Liver (tissue), 9 donors: ENCODE data around the gene PPP1R9A. TPM values are rescaled to one million over a fixed set of nuclear protein-coding genes. Genes with fewer than 3 reads are reported as not detected.

Source experiments
- DNase-seq: peaks from one replicate; pipeline ENCODE4 v3.0.0-alpha.2; 2017; ENCODE audit warnings: low spot score
- H3K27ac ChIP-seq, 2 donors: one replicate each; pipeline ENCODE4 v1.7.0; 2013; ENCODE audit warnings: inconsistent platforms in 2 of 2, low read length in 2 of 2, control low read depth in 1 of 2, low read depth in 1 of 2, mild to moderate bottlenecking in 1 of 2
- H3K27me3 ChIP-seq, 4 donors: one replicate each; pipeline versions ENCODE4 v1.6.1 to v1.7.0; 2013; ENCODE audit warnings: low read length in 3 of 4, inconsistent platforms in 1 of 4, mild to moderate bottlenecking in 1 of 4, moderate library complexity in 1 of 4; ENCODE audit not compliant: control insufficient read depth in 4 of 4, insufficient read depth in 4 of 4
- H3K36me3 ChIP-seq, 4 donors: one replicate each; pipeline versions ENCODE4 v1.6.1 to v1.7.0; 2013; ENCODE audit warnings: low read length in 3 of 4, mild to moderate bottlenecking in 3 of 4, low read depth in 1 of 4, moderate library complexity in 1 of 4; ENCODE audit not compliant: control insufficient read depth in 4 of 4, insufficient read depth in 3 of 4
- H3K4me1 ChIP-seq, 4 donors: one replicate each; pipeline versions ENCODE4 v1.6.1 to v1.7.0; 2013; ENCODE audit warnings: low read length in 3 of 4, mild to moderate bottlenecking in 3 of 4, moderate library complexity in 1 of 4; ENCODE audit not compliant: control insufficient read depth in 4 of 4, insufficient read depth in 4 of 4
- H3K4me3 ChIP-seq, 3 donors: one replicate each; pipeline versions ENCODE4 v1.6.1 to v1.7.0; 2013; ENCODE audit warnings: low read length in 3 of 3, control low read depth in 1 of 3, low read depth in 1 of 3, mild to moderate bottlenecking in 1 of 3
- H3K9ac ChIP-seq, 2 donors: one replicate each; pipeline ENCODE4 v1.7.0; 2013; ENCODE audit warnings: low read length in 2 of 2, mild to moderate bottlenecking in 2 of 2, moderate library complexity in 2 of 2, control low read depth in 1 of 2, low read depth in 1 of 2
- H3K9me3 ChIP-seq, 4 donors: one replicate each; pipeline versions ENCODE4 v1.6.1 to v1.7.0; 2013; ENCODE audit warnings: low read length in 3 of 4; ENCODE audit not compliant: control insufficient read depth in 4 of 4
- ATF3 ChIP-seq: IDR thresholded peaks from 2 replicates; pipeline ENCODE4 v1.6.1; 2016; ENCODE audit warnings: antibody characterized with exemption
- CTCF ChIP-seq: fragments of 150-350 bp; IDR thresholded peaks from 2 replicates; pipeline ENCODE4 v1.5.1; 2017; ENCODE audit warnings: improper control_type of control experiment, low read depth, low read length; ENCODE audit not compliant: missing input control
- EGR1 ChIP-seq, 2 donors: IDR thresholded peaks; 2 replicates each; pipeline ENCODE4 v1.6.1; 2016 to 2018; ENCODE audit warnings: antibody characterized with exemption in 2 of 2, low read depth in 2 of 2
- FOXA1 ChIP-seq: IDR thresholded peaks from 2 replicates; pipeline ENCODE4 v1.6.1; 2016; ENCODE audit warnings: antibody characterized with exemption
- FOXA2 ChIP-seq: IDR thresholded peaks from 2 replicates; pipeline ENCODE4 v1.6.1; 2016; ENCODE audit warnings: antibody characterized with exemption
- GABPA ChIP-seq, 2 donors: IDR thresholded peaks in 1 of 2; conservative IDR thresholded peaks in 1 of 2; 2 replicates each; pipeline ENCODE4 v1.6.1; 2016; ENCODE audit warnings: antibody characterized with exemption in 2 of 2, mild to moderate bottlenecking in 1 of 2, moderate library complexity in 1 of 2
- HNF4G ChIP-seq: IDR thresholded peaks from 2 replicates; pipeline ENCODE4 v1.6.1; 2016; ENCODE audit warnings: antibody characterized with exemption
- JUND ChIP-seq, 2 donors: IDR thresholded peaks; 2 replicates each; pipeline ENCODE4 v1.6.1; 2016; ENCODE audit warnings: antibody characterized with exemption in 2 of 2
- MAX ChIP-seq: IDR thresholded peaks from 2 replicates; pipeline ENCODE4 v1.6.1; 2016; ENCODE audit warnings: antibody characterized with exemption
- NR2F2 ChIP-seq: IDR thresholded peaks from 2 replicates; pipeline ENCODE4 v1.6.1; 2016; ENCODE audit warnings: antibody characterized with exemption
- RAD21 ChIP-seq, 2 donors: IDR thresholded peaks; 2 replicates each; pipeline ENCODE4 v1.6.1; 2016; ENCODE audit warnings: antibody characterized with exemption in 2 of 2, mild to moderate bottlenecking in 2 of 2
- REST ChIP-seq: IDR thresholded peaks from 2 replicates; pipeline ENCODE4 v1.6.1; 2016; ENCODE audit warnings: antibody characterized with exemption, mild to moderate bottlenecking
- RXRA ChIP-seq, 2 donors: IDR thresholded peaks; 2 replicates each; pipeline ENCODE4 v1.6.1; 2017 to 2018; ENCODE audit warnings: antibody characterized with exemption in 2 of 2, mild to moderate bottlenecking in 1 of 2
- SP1 ChIP-seq: IDR thresholded peaks from 2 replicates; pipeline ENCODE4 v1.6.1; 2018; ENCODE audit warnings: antibody characterized with exemption, mild to moderate bottlenecking
- TAF1 ChIP-seq: conservative IDR thresholded peaks from 2 replicates; pipeline ENCODE4 v1.6.1; 2016; ENCODE audit warnings: antibody characterized with exemption, mild to moderate bottlenecking
- YY1 ChIP-seq: IDR thresholded peaks from 2 replicates; pipeline ENCODE4 v1.6.1; 2016; ENCODE audit warnings: antibody characterized with exemption, mild to moderate bottlenecking
- WGBS: extraction: QIAGEN DNeasy Blood & Tissue Kit; methylation state at CpG from one replicate; pipeline ENCODE4 v1.1.7; 2013; 5-methylcytosine and 5-hydroxymethylcytosine counted together
- polyA plus RNA-seq, 2 donors: library from polyadenylated mRNA; stranded (reverse) in 1 of 2; unstranded in 1 of 2; fragments of 200-250 nt in 1 of 2; fragments of >200 nt in 1 of 2; fragmentation: Nextera tagmentation in 1 of 2; extraction: Ambion mirVana in 1 of 2; gene quantifications; one replicate each; pipeline versions ENCODE4 v1.2.1 to v1.2.3, GENCODE V29; 2013 to 2015
- total RNA-seq, 2 donors: library from RNA; depleted of rRNA; stranded (reverse); fragments of >200 nt; gene quantifications; one replicate each; pipeline ENCODE4 v1.2.3, GENCODE V29; 2014
- donor health status: healthy.
- donor health status: healthy.
- donor health status: healthy.
- donor health status: healthy.
- donor health status: healthy.

Gene PPP1R9A
- total and polyA plus RNA-seq, 4 donors = 0.17 to 5.4 (median 2.7) TPM

- no peaks in the 10 kb centered on the region for H3K9me3 ChIP-seq
- no peak overlapping the region for H3K9ac ChIP-seq
- no peaks in the 10 kb centered on the region for H3K36me3 ChIP-seq
Measured at GRCh38 chr7:94975336-94975735, 67.9 kb downstream of the PPP1R9A start.

GRCh38 chr7:94980418-94981142, 73.2 kb downstream of the PPP1R9A start:
- Histone ChIP-seq H3K4me1 (no peaks in the 10 kb centered on the region), H3K4me3 (no peak overlapping the region), H3K36me3 (no peaks in the 10 kb centered on the region), H3K9ac (no peak overlapping the region), H3K9me3 (no peaks in the 10 kb centered on the region), H3K27ac (no peak overlapping the region), H3K27me3 (no peaks in the 10 kb centered on the region)
- WGBS = 77% methylated on average over 6 of the region's 6 CpGs
- DNase-seq = no peak
- no peak for TF ChIP-seq NR2F2
- TF ChIP-seq MAX = no peak
- TF ChIP-seq ATF3 = no peak
- no peak for TF ChIP-seq YY1
- no peak for TF ChIP-seq RXRA (IDR thresholded peaks at IDR 0.05)
- TF ChIP-seq TAF1 = no peak
- TF ChIP-seq REST = no peak
- TF ChIP-seq JUND (IDR thresholded peaks at IDR 0.05) = no peak
- no peak for TF ChIP-seq HNF4G
- no peak for TF ChIP-seq SP1
- TF ChIP-seq FOXA1 = no peak

More at GRCh38 chr7:94975336-94975735, 67.9 kb downstream of the PPP1R9A start:
- Histone ChIP-seq H3K4me3 (no peak overlapping the region), H3K4me1 (no peaks in the 10 kb centered on the region), H3K27ac (no peak overlapping the region), H3K27me3 (no peaks in the 10 kb centered on the region)
- DNase-seq = no peak
- TF ChIP-seq NR2F2 (no peak), REST (no peak), FOXA1 (no peak), CTCF (no peak), RXRA (IDR thresholded peaks at IDR 0.05) (no peak), RAD21 (IDR thresholded peaks at IDR 0.05) (no peak), EGR1 (IDR thresholded peaks at IDR 0.05; ENCODE audit: low read depth in 2 of 2) (no peak), GABPA (IDR thresholded peaks at IDR 0.05 in 1 of 2, conservative IDR thresholded peaks at IDR 0.05 in 1 of 2) (no peak), FOXA2 (no peak), ATF3 (no peak)
